Hepatocyte (in vitro differentiated cells): ENCODE measurements around the gene SVBP. TPM values are rescaled to one million over a fixed set of nuclear protein-coding genes. Genes with fewer than 3 reads are reported as not detected.

Experiments
- DNase-seq: peaks from one replicate; pipeline ENCODE4 v3.0.0-alpha.2; 2016; ENCODE audit warnings: low spot score
- H2AFZ ChIP-seq: fragments of 200-600 bp; sonication (generic); 2 replicates; pipeline ENCODE4 v1.6.0; 2016; ENCODE audit warnings: antibody characterized with exemption, mild to moderate bottlenecking
- H3K27ac ChIP-seq: fragments of 200-600 bp; sonication (generic); 2 replicates; pipeline ENCODE4 v1.5.1; 2016; ENCODE audit warnings: mild to moderate bottlenecking
- H3K27me3 ChIP-seq: fragments of 200-600 bp; sonication (generic); 2 replicates; pipeline ENCODE4 v1.6.1; 2016
- H3K36me3 ChIP-seq: fragments of 200-600 bp; sonication (generic); replicated peaks from 2 replicates; pipeline ENCODE4 v1.5.1; 2016; ENCODE audit warnings: low read depth; ENCODE audit not compliant: insufficient read depth
- H3K4me1 ChIP-seq: fragments of 200-600 bp; sonication (generic); 2 replicates; pipeline ENCODE4 v1.5.1; 2016; ENCODE audit warnings: mild to moderate bottlenecking, moderate library complexity; ENCODE audit not compliant: insufficient read depth
- H3K4me2 ChIP-seq: fragments of 200-600 bp; sonication (generic); 2 replicates; pipeline ENCODE4 v1.6.0; 2016
- H3K4me3 ChIP-seq: fragments of 200-600 bp; sonication (generic); 2 replicates; pipeline ENCODE4 v1.5.1; 2016; ENCODE audit warnings: mild to moderate bottlenecking
- H3K79me2 ChIP-seq: fragments of 200-600 bp; sonication (generic); 2 replicates; pipeline ENCODE4 v1.6.0; 2017; ENCODE audit warnings: mild to moderate bottlenecking
- H3K9me2 ChIP-seq: fragments of 200-600 bp; sonication (generic); replicated peaks from 2 replicates; pipeline ENCODE4 v1.6.0; 2017; ENCODE audit warnings: mild to moderate bottlenecking; ENCODE audit not compliant: insufficient read depth
- H3K9me3 ChIP-seq: fragments of 200-600 bp; sonication (generic); 2 replicates; pipeline ENCODE4 v1.5.1; 2016; ENCODE audit warnings: low read depth, mild to moderate bottlenecking
- H4K20me1 ChIP-seq: fragments of 200-600 bp; sonication (generic); 2 replicates; pipeline ENCODE4 v1.6.0; 2016; ENCODE audit warnings: mild to moderate bottlenecking; ENCODE audit not compliant: insufficient read depth, poor library complexity, severe bottlenecking
- EZH2 ChIP-seq: fragments of 200-600 bp; sonication (generic); IDR thresholded peaks from 2 replicates; pipeline ENCODE4 v1.6.1; 2016; ENCODE audit warnings: antibody characterized with exemption, mild to moderate bottlenecking, borderline replicate concordance
- EZH2phosphoT487 ChIP-seq: fragments of 200-600 bp; sonication (generic); IDR thresholded peaks from one replicate; pipeline ENCODE4 v1.6.1; 2018; ENCODE audit warnings: antibody characterized with exemption, mild to moderate bottlenecking, low read depth, moderate library complexity; ENCODE audit not compliant: unreplicated experiment, severe bottlenecking
- WGBS: methylation state at CpG from one replicate; pipeline ENCODE4 v1.1.6; 2016; ENCODE audit warnings: low lambda C conversion rate; ENCODE audit errors: missing lambda C conversion rate; 5-methylcytosine and 5-hydroxymethylcytosine counted together
- polyA plus RNA-seq: library from polyadenylated mRNA; unstranded; fragments of >200 nt; fragmentation: Nextera tagmentation; extraction: Ambion mirVana; gene quantifications from 2 replicates; pipeline ENCODE4 v1.2.1, GENCODE V29; 2016
- total RNA-seq: library from RNA; depleted of rRNA; stranded (reverse); fragments of >200 nt; gene quantifications from 2 replicates; pipeline ENCODE4 v1.2.3, GENCODE V29; 2014
- TF ChIP-seq, protein P1 (sequence below): fragments of 200-600 bp; sonication (generic); IDR thresholded peaks from 2 replicates; pipeline ENCODE4 v1.5.1; 2016; ENCODE audit warnings: antibody characterized with exemption, mild to moderate bottlenecking; ENCODE audit not compliant: poor library complexity

The SVBP gene
- total and polyA plus RNA-seq, 2 experiments from 2014 or later: 49.6 to 56.8 TPM

DNA sequence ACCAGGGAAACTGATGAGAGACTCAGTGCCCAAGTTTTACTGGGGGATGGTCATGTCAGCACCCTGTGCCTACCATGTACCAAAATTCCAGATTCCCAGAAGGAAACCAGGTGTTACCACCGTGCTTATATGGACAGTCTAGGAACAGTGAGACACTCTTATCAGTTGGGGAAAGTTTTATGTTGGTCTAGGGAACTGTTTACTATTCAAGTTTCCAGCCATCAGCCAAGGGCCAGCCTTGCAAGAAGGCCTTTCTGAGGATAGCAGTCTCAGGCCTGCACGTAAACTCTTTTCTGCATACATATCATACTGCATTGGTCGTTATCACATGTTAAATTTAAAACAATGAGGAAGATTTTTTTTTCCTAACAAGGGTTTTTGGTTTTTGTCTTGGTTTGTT, 19.8 kb downstream of the SVBP start:
- H3K4me3 ChIP-seq: no peak overlapping the region
- no peaks in the 10 kb centered on the region for H3K4me1 ChIP-seq
- no peak overlapping the region for H2AFZ ChIP-seq
- H3K4me2 ChIP-seq: no peak overlapping the region
- H3K9me3 ChIP-seq: no peaks in the 10 kb centered on the region
- no peaks in the 10 kb centered on the region for H3K9me2 ChIP-seq
- H3K27ac ChIP-seq: no peak overlapping the region
- TF ChIP-seq, protein P1, sequence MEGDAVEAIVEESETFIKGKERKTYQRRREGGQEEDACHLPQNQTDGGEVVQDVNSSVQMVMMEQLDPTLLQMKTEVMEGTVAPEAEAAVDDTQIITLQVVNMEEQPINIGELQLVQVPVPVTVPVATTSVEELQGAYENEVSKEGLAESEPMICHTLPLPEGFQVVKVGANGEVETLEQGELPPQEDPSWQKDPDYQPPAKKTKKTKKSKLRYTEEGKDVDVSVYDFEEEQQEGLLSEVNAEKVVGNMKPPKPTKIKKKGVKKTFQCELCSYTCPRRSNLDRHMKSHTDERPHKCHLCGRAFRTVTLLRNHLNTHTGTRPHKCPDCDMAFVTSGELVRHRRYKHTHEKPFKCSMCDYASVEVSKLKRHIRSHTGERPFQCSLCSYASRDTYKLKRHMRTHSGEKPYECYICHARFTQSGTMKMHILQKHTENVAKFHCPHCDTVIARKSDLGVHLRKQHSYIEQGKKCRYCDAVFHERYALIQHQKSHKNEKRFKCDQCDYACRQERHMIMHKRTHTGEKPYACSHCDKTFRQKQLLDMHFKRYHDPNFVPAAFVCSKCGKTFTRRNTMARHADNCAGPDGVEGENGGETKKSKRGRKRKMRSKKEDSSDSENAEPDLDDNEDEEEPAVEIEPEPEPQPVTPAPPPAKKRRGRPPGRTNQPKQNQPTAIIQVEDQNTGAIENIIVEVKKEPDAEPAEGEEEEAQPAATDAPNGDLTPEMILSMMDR: no peak
- TF ChIP-seq EZH2phosphoT487: no peak
- no peak for TF ChIP-seq EZH2
- 79% methylated on average over 3 of the region's 3 CpGs for WGBS
- H3K36me3 ChIP-seq: no peaks in the 10 kb centered on the region
- no peaks in the 10 kb centered on the region for H3K79me2 ChIP-seq
- no peak for DNase-seq
- no peaks in the 10 kb centered on the region for H4K20me1 ChIP-seq
- no peaks in the 10 kb centered on the region for H3K27me3 ChIP-seq

DNA sequence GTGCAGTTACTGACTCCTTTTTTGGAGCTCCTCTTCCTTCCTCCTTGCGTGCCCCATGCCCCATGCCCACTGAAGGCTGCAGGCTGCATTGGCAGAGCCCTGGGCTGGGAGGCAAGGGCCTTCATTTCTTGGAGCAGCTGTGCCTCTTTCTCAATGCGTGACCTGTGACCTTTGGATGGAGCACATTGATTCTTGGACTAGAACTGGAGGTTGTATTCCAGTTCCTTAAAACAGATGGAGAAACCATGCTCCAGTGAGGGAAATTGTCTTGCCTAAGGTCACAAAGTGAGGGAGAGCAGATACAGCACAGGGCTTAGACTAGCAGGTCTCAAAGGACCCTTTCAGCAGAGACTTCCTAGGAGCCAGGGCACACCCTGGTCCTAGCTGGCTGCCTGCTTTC, 23.4 kb downstream of the SVBP start:
- H3K9me2 ChIP-seq: no peaks in the 10 kb centered on the region
- H3K4me3 ChIP-seq: no peak overlapping the region
- H4K20me1 ChIP-seq: no peaks in the 10 kb centered on the region
- H3K27me3 ChIP-seq: no peaks in the 10 kb centered on the region
- no peak overlapping the region for H2AFZ ChIP-seq
- WGBS: 98% methylated on average over 2 of the region's 2 CpGs
- no peak overlapping the region for H3K27ac ChIP-seq
- H3K9me3 ChIP-seq: no peaks in the 10 kb centered on the region
- no peaks in the 10 kb centered on the region for H3K79me2 ChIP-seq
- no peaks in the 10 kb centered on the region for H3K36me3 ChIP-seq
- no peaks in the 10 kb centered on the region for H3K4me1 ChIP-seq
- TF ChIP-seq, protein P1: no peak
- TF ChIP-seq EZH2phosphoT487: no peak
- no peak for TF ChIP-seq EZH2
- no peak for DNase-seq
- H3K4me2 ChIP-seq: no peak overlapping the region

DNA sequence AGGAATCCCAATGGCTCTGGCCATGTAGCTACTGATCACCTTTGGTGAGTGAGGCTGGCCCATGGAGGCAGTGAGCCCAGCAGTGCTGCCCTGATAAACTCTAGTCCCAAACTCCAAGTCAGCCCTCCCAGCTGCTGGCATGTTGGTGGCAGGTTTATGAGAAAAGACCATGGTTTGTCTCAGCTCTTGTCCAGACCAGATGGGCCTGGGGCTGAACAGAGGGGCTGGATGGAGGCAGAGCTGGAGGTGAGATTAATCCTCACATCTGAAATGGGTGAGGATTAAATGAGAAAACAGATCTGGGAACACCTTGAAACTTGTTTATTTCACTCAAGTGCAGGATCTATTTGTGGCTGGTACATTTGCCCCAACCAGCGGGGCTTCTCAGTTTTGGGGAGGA, 29.2 kb downstream of the SVBP start:
- Histone ChIP-seq H3K27ac (no peak overlapping the region), H2AFZ (no peak overlapping the region), H3K27me3 (no peaks in the 10 kb centered on the region), H3K4me1 (no peaks in the 10 kb centered on the region), H3K9me2 (no peaks in the 10 kb centered on the region), H4K20me1 (no peaks in the 10 kb centered on the region), H3K4me3 (no peak overlapping the region), H3K9me3 (no peaks in the 10 kb centered on the region), H3K36me3 (no peaks in the 10 kb centered on the region), H3K4me2 (no peak overlapping the region), H3K79me2 (no peaks in the 10 kb centered on the region)
- TF ChIP-seq EZH2 (no peak), EZH2phosphoT487 (no peak)
- TF ChIP-seq, protein P1: no peak
- DNase-seq: no peak
- WGBS: 87% methylated on average over 1 of the region's 1 CpG

DNA sequence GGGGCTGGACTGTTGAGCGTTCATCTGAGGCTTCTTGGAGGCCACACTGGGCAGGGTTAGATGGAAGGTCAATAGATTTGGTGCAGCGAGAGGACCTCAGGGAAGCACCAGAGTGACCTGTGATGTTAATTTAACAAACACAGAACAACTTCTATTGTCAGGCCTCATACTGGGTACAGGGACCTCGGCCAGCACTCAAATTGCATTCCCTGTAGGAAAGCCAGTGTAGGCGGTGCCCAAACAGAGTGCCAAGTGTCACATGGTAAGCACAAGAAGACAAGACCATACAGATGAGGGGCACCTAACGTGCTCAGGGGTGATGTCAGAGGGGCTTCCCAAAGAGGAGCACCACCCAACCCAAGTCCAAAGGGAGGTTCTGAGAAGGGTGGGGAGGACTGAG, 31.1 kb downstream of the SVBP start:
- no peaks in the 10 kb centered on the region for H3K9me3 ChIP-seq
- H3K79me2 ChIP-seq: no peaks in the 10 kb centered on the region
- H3K4me3 ChIP-seq: no peak overlapping the region
- no peaks in the 10 kb centered on the region for H4K20me1 ChIP-seq
- no peak for TF ChIP-seq EZH2
- TF ChIP-seq, protein P1: no peak
- TF ChIP-seq EZH2phosphoT487: no peak
- no peaks in the 10 kb centered on the region for H3K36me3 ChIP-seq
- DNase-seq: no peak
- no peak overlapping the region for H3K27ac ChIP-seq
- no peaks in the 10 kb centered on the region for H3K4me1 ChIP-seq
- H3K4me2 ChIP-seq: no peak overlapping the region
- 89% methylated on average over 5 of the region's 5 CpGs for WGBS
- H3K27me3 ChIP-seq: no peaks in the 10 kb centered on the region
- no peak overlapping the region for H2AFZ ChIP-seq
- no peaks in the 10 kb centered on the region for H3K9me2 ChIP-seq
